ENCODE measurements around the gene ZNF48.

DNA sequence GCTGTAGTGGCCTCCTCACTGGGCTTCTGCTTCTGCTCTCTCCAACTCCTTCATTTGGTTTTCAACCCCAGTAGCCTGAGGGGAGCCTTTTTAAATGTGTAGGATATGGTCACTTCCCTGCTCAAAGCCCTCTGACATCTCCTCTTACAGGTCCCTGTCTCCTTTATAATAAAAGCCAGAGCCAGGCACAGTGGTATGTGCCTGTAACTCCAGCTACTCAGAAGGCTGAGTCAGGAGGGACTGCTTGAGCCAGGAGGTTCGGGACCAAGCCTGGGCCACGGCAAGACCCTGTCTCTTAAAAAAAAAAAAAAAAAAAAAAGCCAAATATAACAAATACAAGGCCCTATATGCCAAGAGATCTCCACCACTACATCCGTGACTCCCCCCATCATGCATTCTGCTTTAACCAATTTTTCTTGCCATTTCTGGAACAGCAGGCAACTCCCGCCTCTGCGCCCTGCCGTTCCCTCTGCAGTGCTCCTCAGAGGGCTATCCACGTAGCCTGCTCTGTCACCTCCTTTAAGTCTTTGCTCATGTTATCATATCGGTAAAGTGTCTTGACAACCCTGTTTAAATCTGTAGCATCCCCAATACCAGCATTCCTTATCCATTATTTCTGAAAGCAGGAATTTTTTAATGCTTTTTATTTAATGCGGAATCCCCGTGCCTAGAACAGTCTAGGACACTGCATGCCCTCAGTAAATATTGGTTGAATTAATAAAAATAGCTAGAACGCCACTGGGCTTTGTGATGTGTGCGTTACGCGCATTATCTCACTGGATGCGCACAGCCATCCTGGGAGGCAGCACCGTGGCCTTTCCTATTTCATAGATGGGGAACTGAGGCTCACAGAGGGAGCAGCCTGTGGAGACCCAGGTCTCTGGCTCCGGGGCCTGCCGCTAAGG lies 21.7 kb downstream of the ZNF48 start:
- TF ChIP-seq, protein P1, sequence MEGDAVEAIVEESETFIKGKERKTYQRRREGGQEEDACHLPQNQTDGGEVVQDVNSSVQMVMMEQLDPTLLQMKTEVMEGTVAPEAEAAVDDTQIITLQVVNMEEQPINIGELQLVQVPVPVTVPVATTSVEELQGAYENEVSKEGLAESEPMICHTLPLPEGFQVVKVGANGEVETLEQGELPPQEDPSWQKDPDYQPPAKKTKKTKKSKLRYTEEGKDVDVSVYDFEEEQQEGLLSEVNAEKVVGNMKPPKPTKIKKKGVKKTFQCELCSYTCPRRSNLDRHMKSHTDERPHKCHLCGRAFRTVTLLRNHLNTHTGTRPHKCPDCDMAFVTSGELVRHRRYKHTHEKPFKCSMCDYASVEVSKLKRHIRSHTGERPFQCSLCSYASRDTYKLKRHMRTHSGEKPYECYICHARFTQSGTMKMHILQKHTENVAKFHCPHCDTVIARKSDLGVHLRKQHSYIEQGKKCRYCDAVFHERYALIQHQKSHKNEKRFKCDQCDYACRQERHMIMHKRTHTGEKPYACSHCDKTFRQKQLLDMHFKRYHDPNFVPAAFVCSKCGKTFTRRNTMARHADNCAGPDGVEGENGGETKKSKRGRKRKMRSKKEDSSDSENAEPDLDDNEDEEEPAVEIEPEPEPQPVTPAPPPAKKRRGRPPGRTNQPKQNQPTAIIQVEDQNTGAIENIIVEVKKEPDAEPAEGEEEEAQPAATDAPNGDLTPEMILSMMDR (conservative IDR thresholded peaks at IDR 0.05 in 1 of 2, IDR thresholded peaks at IDR 0.05 in 1 of 2; ENCODE audit: low read depth in 1 of 2, low read length in 2 of 2), result no peak
- TF ChIP-seq EZH2 (IDR thresholded peaks at IDR 0.05; ENCODE audit: low read length, missing control alignments), result no peak

Data from fibroblast of lung (primary cell).